Measurements from ENCODE around the gene POMT1.

DNA sequence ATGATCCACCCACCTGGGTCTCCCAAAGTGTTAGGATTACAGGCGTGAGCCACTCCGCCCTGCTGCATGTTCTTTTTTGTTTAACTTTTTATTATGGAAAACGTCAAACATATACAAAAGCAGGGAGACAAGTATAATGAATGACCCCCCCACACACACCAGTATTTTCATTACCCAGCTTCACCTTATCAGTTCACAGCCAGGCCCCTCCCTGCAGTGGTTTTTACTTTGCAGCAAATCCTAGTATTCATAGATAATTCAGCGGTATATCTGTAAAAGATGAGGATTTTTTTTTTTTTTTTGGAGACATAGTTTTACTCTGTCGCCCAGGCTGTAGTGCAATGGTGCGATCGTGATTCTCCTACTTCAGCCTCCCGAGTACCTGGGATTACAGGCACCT, 2.3 kb downstream of the POMT1 start:
- TF ChIP-seq POLR2A (IDR thresholded peaks at IDR 0.05) = no peak
- TF ChIP-seq, protein P1, sequence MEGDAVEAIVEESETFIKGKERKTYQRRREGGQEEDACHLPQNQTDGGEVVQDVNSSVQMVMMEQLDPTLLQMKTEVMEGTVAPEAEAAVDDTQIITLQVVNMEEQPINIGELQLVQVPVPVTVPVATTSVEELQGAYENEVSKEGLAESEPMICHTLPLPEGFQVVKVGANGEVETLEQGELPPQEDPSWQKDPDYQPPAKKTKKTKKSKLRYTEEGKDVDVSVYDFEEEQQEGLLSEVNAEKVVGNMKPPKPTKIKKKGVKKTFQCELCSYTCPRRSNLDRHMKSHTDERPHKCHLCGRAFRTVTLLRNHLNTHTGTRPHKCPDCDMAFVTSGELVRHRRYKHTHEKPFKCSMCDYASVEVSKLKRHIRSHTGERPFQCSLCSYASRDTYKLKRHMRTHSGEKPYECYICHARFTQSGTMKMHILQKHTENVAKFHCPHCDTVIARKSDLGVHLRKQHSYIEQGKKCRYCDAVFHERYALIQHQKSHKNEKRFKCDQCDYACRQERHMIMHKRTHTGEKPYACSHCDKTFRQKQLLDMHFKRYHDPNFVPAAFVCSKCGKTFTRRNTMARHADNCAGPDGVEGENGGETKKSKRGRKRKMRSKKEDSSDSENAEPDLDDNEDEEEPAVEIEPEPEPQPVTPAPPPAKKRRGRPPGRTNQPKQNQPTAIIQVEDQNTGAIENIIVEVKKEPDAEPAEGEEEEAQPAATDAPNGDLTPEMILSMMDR (IDR thresholded peaks at IDR 0.05 in 4 of 5, conservative IDR thresholded peaks at IDR 0.05 in 1 of 5) = no peak
